NCI-H1694 (cell line): ENCODE measurements around the gene FAM162A.
"Not testable (repeated sequence)": the region's sequence is repeated elsewhere in the genome, so short reads cannot be mapped to it uniquely, and the experiment has no call there.

ENCODE experiments used
- DNase-seq: peaks from one replicate; lab custom pipeline; 2025; lab: John Stamatoyannopoulos, UW

Gene FAM162A

GRCh38 chr3:122383771-122384697, at the start of gene FAM162A:
Gene FAM162A (plus strand): TSS chr3:122384182. CDS start chr3:122384266, 84 bp downstream.
- peak; percentile 66 for DNase-seq

- DNase-seq: no peak
Measured at GRCh38 chr3:122342803-122343202, 41.2 kb upstream of the FAM162A start.

- DNase-seq: no peak
Measured at GRCh38 chr3:122343654-122344053, 40.3 kb upstream of the FAM162A start.

GRCh38 chr3:122349171-122349570, 34.8 kb upstream of the FAM162A start:
- DNase-seq: no peak

- DNase-seq: no peak
Measured at GRCh38 chr3:122350814-122351418, 33.1 kb upstream of the FAM162A start.

GRCh38 chr3:122351612-122352011, 32.4 kb upstream of the FAM162A start:
- DNase-seq: no peak

- DNase-seq: peak; percentile 34
Measured at GRCh38 chr3:122353215-122353614, 30.8 kb upstream of the FAM162A start.

- no peak for DNase-seq
Measured at GRCh38 chr3:122353893-122354401, 30.0 kb upstream of the FAM162A start.

GRCh38 chr3:122355612-122356011, 28.4 kb upstream of the FAM162A start:
- no peak for DNase-seq

GRCh38 chr3:122356402-122356801, 27.6 kb upstream of the FAM162A start:
- no peak for DNase-seq

- no peak for DNase-seq
Measured at GRCh38 chr3:122357828-122358702, 25.9 kb upstream of the FAM162A start.

- no peak for DNase-seq
Measured at GRCh38 chr3:122358703-122359032, 25.3 kb upstream of the FAM162A start.

- DNase-seq: no peak
Measured at GRCh38 chr3:122362026-122362425, 22.0 kb upstream of the FAM162A start.

- DNase-seq: no peak
Measured at GRCh38 chr3:122364490-122364889, 19.5 kb upstream of the FAM162A start.

- DNase-seq: no peak
Measured at GRCh38 chr3:122365073-122365472, 18.9 kb upstream of the FAM162A start.

GRCh38 chr3:122365582-122366378, 18.2 kb upstream of the FAM162A start:
- not testable (repeated sequence) for DNase-seq

GRCh38 chr3:122366379-122366749, 17.6 kb upstream of the FAM162A start:
- DNase-seq: no peak

- DNase-seq: no peak
Measured at GRCh38 chr3:122374034-122374433, 9.9 kb upstream of the FAM162A start.

- DNase-seq: no peak
Measured at GRCh38 chr3:122377975-122378374, 6.0 kb upstream of the FAM162A start.

- peak; percentile 76 for DNase-seq
Measured at GRCh38 chr3:122382888-122383666, 905 bp upstream of the FAM162A start, which contains the start of gene MIX23. Gene MIX23 (minus strand): TSS chr3:122383231. CDS start chr3:122383224, 7 bp downstream.
